ENCODE data around the gene LRRC49.

DNA sequence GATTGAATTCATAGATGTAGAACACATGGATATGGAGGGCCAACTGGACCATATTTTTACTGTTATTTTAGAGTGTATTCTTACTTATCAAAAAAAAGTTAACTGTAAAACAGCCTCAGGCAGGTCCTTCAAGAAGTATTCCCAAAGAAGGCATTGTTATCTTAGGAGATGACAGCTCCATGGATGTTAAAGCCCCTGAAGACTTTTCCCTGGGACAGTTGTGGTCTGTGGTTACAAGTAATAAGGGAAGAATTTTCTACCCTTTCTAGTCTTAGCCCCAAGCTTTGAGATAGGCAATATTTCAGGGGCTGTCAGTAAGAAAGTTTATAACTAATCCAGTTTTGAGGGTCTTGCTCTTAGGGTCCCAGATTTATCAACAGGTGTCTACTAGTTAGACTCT lies 62.5 kb downstream of the LRRC49 start:
- TF ChIP-seq CTCF (IDR thresholded peaks at IDR 0.05; ENCODE audit: low read depth, low read length, poor library complexity, severe bottlenecking) (no peak), EZH2phosphoT487 (IDR thresholded peaks at IDR 0.05; ENCODE audit: borderline replicate concordance, low read length) (no peak)
